Astrocyte of the cerebellum (primary cell): ENCODE data around the gene GGCT.

ENCODE experiments used
- DNase-seq: peaks from one replicate; pipeline ENCODE4 v3.0.0-alpha.2; 2011; ENCODE audit warnings: low read depth
- H3K4me3 ChIP-seq: 2 replicates; pipeline ENCODE4 v1.5.1; 2011; ENCODE audit warnings: mild to moderate bottlenecking, low read depth, low read length, moderate library complexity
- CTCF ChIP-seq: IDR thresholded peaks from 2 replicates; pipeline ENCODE4 v1.5.1; 2012; ENCODE audit warnings: low read length, low read depth, moderate library complexity, mild to moderate bottlenecking; ENCODE audit errors: missing control alignments
- in situ Hi-C: cut with HindIII; loops from 2 replicates; pipeline ENCODE4 v1.10.0; 2017; ENCODE audit warnings: low sequenced_read_pairs

The GGCT gene

GRCh38 chr7:30451539-30452279 is 52.9 kb downstream of the GGCT start:
- no peak for DNase-seq
- in situ Hi-C loops = no loop called here
- TF ChIP-seq CTCF = no peak
- no peak overlapping the region for H3K4me3 ChIP-seq

- no peak for TF ChIP-seq CTCF
- DNase-seq = no peak
- in situ Hi-C loops = no loop called here
- no peak overlapping the region for H3K4me3 ChIP-seq
These were observed 53.6 kb downstream of the GGCT start for GRCh38 chr7:30450983-30451497.

GRCh38 chr7:30450240-30450982 is 54.2 kb downstream of the GGCT start:
- DNase-seq = no peak
- no peak for TF ChIP-seq CTCF
- in situ Hi-C loops = no loop called here
- no peak overlapping the region for H3K4me3 ChIP-seq

GRCh38 chr7:30448461-30449189 is 56.0 kb downstream of the GGCT start:
- no peak for DNase-seq
- in situ Hi-C loops = no loop called here
- no peak for TF ChIP-seq CTCF
- no peak overlapping the region for H3K4me3 ChIP-seq

- no peak for DNase-seq
- no peak for TF ChIP-seq CTCF
- in situ Hi-C loops = no loop called here
- H3K4me3 ChIP-seq = no peak overlapping the region
These were observed 57.2 kb downstream of the GGCT start for GRCh38 chr7:30447466-30447865.
